HG03565 (cell line): ENCODE data around the gene EGF.
A peak's percentile ranks its signal among the peaks of the same experiment; 100 is the strongest.
"Not testable (repeated sequence)": the region's sequence is repeated elsewhere in the genome, so short reads cannot be mapped to it uniquely, and the experiment has no call there.

Experiments
- ATAC-seq: cut with Tn5 transposase; IDR thresholded peaks from one replicate; pipeline ENCODE4 v1.9.1; 2021; ENCODE audit warnings: mild to moderate bottlenecking, moderate library complexity; ENCODE audit not compliant: unreplicated experiment

The EGF gene

GRCh38 chr4:109914322-109914721, 1.6 kb downstream of the EGF start:
- no peak for ATAC-seq

GRCh38 chr4:109915385-109916026, 2.8 kb downstream of the EGF start:
- no peak for ATAC-seq

GRCh38 chr4:109916027-109916409, 3.3 kb downstream of the EGF start:
- no peak for ATAC-seq

GRCh38 chr4:109921384-109921808, 8.7 kb downstream of the EGF start:
- ATAC-seq, result no peak

GRCh38 chr4:109925396-109925795, 12.7 kb downstream of the EGF start:
- ATAC-seq, result no peak

GRCh38 chr4:109928327-109929045, 15.8 kb downstream of the EGF start:
- no peak for ATAC-seq

- ATAC-seq, result no peak
Observed at GRCh38 chr4:109930464-109930863, 17.8 kb downstream of the EGF start.

GRCh38 chr4:109930872-109931271, 18.2 kb downstream of the EGF start:
- ATAC-seq, result no peak

- no peak for ATAC-seq
Observed at GRCh38 chr4:109931318-109931717, 18.6 kb downstream of the EGF start.

GRCh38 chr4:109937352-109937751, 24.7 kb downstream of the EGF start:
- not testable (repeated sequence) for ATAC-seq

- ATAC-seq, result no peak
Observed at GRCh38 chr4:109939190-109939589, 26.5 kb downstream of the EGF start.

- no peak for ATAC-seq
Observed at GRCh38 chr4:109942292-109942926, 29.7 kb downstream of the EGF start.

- ATAC-seq, result no peak
Observed at GRCh38 chr4:109943745-109944144, 31.1 kb downstream of the EGF start.

- ATAC-seq, result no peak
Observed at GRCh38 chr4:109944591-109944990, 31.9 kb downstream of the EGF start.

- ATAC-seq, result no peak
Observed at GRCh38 chr4:109945056-109945455, 32.4 kb downstream of the EGF start.

- no peak for ATAC-seq
Observed at GRCh38 chr4:109946120-109946519, 33.4 kb downstream of the EGF start.

GRCh38 chr4:109947457-109947856, 34.8 kb downstream of the EGF start:
- ATAC-seq, result peak; percentile 70

GRCh38 chr4:109947918-109948317, 35.2 kb downstream of the EGF start:
- no peak for ATAC-seq

GRCh38 chr4:109949099-109949718, 36.5 kb downstream of the EGF start:
- ATAC-seq, result not testable (repeated sequence)

- no peak for ATAC-seq
Observed at GRCh38 chr4:109952612-109953011, 39.9 kb downstream of the EGF start.

GRCh38 chr4:109953556-109953955, 40.9 kb downstream of the EGF start:
- ATAC-seq, result no peak

GRCh38 chr4:109955146-109955545, 42.5 kb downstream of the EGF start:
- ATAC-seq, result no peak
